ENCODE results near the gene SERINC4.
A peak's percentile ranks its signal among the peaks of the same experiment; 100 is the strongest.
"Not testable (repeated sequence)": the region's sequence is repeated elsewhere in the genome, so short reads cannot be mapped to it uniquely, and the experiment has no call there.

Gene SERINC4

GRCh38 chr15:43769584-43770228 is 30.3 kb downstream of the SERINC4 start:
- H3K4me3 ChIP-seq (ENCODE audit: low read depth, low read length), result no peak overlapping the region
- DNase-seq (ENCODE audit: low read depth), result no peak

GRCh38 chr15:43763819-43764446 is 36.1 kb downstream of the SERINC4 start:
- no peak overlapping the region for H3K4me3 ChIP-seq (ENCODE audit: low read depth, low read length)
- DNase-seq (ENCODE audit: low read depth), result no peak

GRCh38 chr15:43762824-43763223 is 37.2 kb downstream of the SERINC4 start:
- H3K4me3 ChIP-seq (ENCODE audit: low read depth, low read length), result no peak overlapping the region
- no peak for DNase-seq (ENCODE audit: low read depth)

GRCh38 chr15:43751885-43752284 is 48.1 kb downstream of the SERINC4 start:
- no peak for DNase-seq (ENCODE audit: low read depth)
- H3K4me3 ChIP-seq (ENCODE audit: low read depth, low read length), result no peak overlapping the region

- no peak for DNase-seq (ENCODE audit: low read depth)
- H3K4me3 ChIP-seq (ENCODE audit: low read depth, low read length), result no peak overlapping the region
Measured at GRCh38 chr15:43749690-43750345, 50.2 kb downstream of the SERINC4 start.

- H3K4me3 ChIP-seq (ENCODE audit: low read depth, low read length), result peak overlapping the region; percentile 78
- DNase-seq (ENCODE audit: low read depth), result no peak
Measured at GRCh38 chr15:43748376-43748775, 51.6 kb downstream of the SERINC4 start.

GRCh38 chr15:43746903-43747309 is 53.1 kb downstream of the SERINC4 start:
- not testable (repeated sequence) for DNase-seq (ENCODE audit: low read depth)
- H3K4me3 ChIP-seq (ENCODE audit: low read depth, low read length), result peak overlapping the region; percentile 78

GRCh38 chr15:43746245-43746902 is 53.6 kb downstream of the SERINC4 start, which contains the start of gene PDIA3:
Gene PDIA3 (plus strand): TSS chr15:43746438. CDS start chr15:43746540, 102 bp downstream.
- H3K4me3 ChIP-seq (ENCODE audit: low read depth, low read length), result peak within 1 kb of the TSS; percentile 78

More at GRCh38 chr15:43746245-43746902, 53.6 kb downstream of the SERINC4 start, which contains the start of gene PDIA3:
- DNase-seq (ENCODE audit: low read depth), result peak; percentile 69

Data from skeletal muscle cell (primary cell).